K562 treated with DMSO at 1 percent for 4 hours (cell line): Measurements from ENCODE around the gene ACTR3. TPM values are rescaled to one million over a fixed set of nuclear protein-coding genes. Genes with fewer than 3 reads are reported as not detected.

ENCODE experiments used
- total RNA-seq: library from RNA; unstranded; fragments of 300-600 nt; gene quantifications from 2 replicates; pipeline ENCODE4 v1.2.3, GENCODE V29; 2022; ENCODE audit not compliant: insufficient read depth

ACTR3 gene
- total RNA-seq = 167 and 179 TPM in 2 replicates

GRCh38 chr2:113889471-113890252 is at the start of gene ACTR3:
ACTR3 (plus strand) TSS chr2:113890089; CDS start chr2:113890280, 191 bp downstream.

Other genes with a start within 250 kb of the ACTR3 start
- 7.5 and 7.8 TPM in 2 replicates for gene SLC35F5, start 133.4 kb upstream of the ACTR3 start, total RNA-seq